ENCODE measurements around the gene TNFSF13. TPM values are rescaled to one million over a fixed set of nuclear protein-coding genes. Genes with fewer than 3 reads are reported as not detected.

Gene TNFSF13
- total RNA-seq, 2 experiments from 2014 or later: 1.1 to 1.7 TPM

DNA sequence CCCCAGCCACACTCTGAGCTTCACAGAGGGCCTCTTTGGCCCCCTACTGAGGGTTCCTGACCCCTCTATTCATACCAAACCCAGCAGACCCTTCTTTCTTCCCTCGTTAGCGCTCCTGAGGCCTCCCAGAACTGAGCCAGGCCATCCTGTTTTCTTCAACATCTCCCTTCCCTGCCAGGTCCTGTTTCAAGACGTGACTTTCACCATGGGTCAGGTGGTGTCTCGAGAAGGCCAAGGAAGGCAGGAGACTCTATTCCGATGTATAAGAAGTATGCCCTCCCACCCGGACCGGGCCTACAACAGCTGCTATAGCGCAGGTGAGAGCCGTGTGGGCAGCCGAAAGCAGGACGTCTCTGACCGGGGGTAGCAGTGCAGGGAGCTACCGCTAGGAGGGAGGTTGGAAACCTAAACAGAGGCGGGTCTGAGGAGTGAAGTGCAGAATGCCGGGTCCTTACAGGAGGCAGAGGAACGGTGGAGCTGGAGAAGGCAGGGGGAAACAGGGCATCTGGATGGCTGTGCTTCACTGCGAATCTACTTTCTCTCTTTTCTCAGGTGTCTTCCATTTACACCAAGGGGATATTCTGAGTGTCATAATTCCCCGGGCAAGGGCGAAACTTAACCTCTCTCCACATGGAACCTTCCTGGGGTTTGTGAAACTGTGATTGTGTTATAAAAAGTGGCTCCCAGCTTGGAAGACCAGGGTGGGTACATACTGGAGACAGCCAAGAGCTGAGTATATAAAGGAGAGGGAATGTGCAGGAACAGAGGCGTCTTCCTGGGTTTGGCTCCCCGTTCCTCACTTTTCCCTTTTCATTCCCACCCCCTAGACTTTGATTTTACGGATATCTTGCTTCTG lies 1.9 kb downstream of the TNFSF13 start:
- ChIA-PET POLR2A (interaction anchor here (0.6 to 4.8 kb wide), 31 partner anchors 8 to 326 kb away, joined by 3 to 51 read pairs (median 5); partner anchors contain the start of genes ACAP1, DVL2, FXR2 and MPDU1), CTCF (interaction anchor here (0.7 to 2.9 kb wide), 30 partner anchors 8 to 323 kb away, joined by 3 to 48 read pairs (median 6); partner anchors contain the start of genes ACAP1, CD68, FXR2 and MPDU1)
- intact Hi-C loops (cut with DNase I, micrococcal nuclease): loop anchor here (1.0 to 5.0 kb wide), 8 partner anchors 12 to 308 kb away; partner anchors contain the start of genes CTDNEP1 (in 1 of the 2), ELP5 (in 1 of the 2), POLR2A (in 1 of the 2) and TMEM102 (in 1 of the 2)
- ATAC-seq (ENCODE audit: poor library complexity): peak; percentile 20
- H3K9me3 ChIP-seq (ENCODE audit: control insufficient read depth in 1 of 2, insufficient read depth in 1 of 2, low read length in 2 of 2): no peaks in the 10 kb centered on the region
- H3K4me3 Mint-ChIP-seq: peak overlapping the region; percentile 95
- H3K27ac ChIP-seq (ENCODE audit: low read depth in 1 of 2, low read length in 2 of 2): peak overlapping the region; percentile 88 to 96
- H3K4me1 Mint-ChIP-seq (ENCODE audit: low read depth): peaks cover 44% of the 10 kb centered on the region
- no peaks in the 10 kb centered on the region for H3K9me3 Mint-ChIP-seq
- peak overlapping the region; percentile 91 for H3K4me3 ChIP-seq (ENCODE audit: low read length)
- DNase-seq: peak in 12 of 14 experiments; percentile 30 to 76 (median 49)
- TF ChIP-seq, protein P1, sequence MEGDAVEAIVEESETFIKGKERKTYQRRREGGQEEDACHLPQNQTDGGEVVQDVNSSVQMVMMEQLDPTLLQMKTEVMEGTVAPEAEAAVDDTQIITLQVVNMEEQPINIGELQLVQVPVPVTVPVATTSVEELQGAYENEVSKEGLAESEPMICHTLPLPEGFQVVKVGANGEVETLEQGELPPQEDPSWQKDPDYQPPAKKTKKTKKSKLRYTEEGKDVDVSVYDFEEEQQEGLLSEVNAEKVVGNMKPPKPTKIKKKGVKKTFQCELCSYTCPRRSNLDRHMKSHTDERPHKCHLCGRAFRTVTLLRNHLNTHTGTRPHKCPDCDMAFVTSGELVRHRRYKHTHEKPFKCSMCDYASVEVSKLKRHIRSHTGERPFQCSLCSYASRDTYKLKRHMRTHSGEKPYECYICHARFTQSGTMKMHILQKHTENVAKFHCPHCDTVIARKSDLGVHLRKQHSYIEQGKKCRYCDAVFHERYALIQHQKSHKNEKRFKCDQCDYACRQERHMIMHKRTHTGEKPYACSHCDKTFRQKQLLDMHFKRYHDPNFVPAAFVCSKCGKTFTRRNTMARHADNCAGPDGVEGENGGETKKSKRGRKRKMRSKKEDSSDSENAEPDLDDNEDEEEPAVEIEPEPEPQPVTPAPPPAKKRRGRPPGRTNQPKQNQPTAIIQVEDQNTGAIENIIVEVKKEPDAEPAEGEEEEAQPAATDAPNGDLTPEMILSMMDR (IDR thresholded peaks at IDR 0.05): no peak
- H3K27me3 ChIP-seq (ENCODE audit: control insufficient read depth in 1 of 2, insufficient read depth in 2 of 2, low read length in 2 of 2): no peaks in the 10 kb centered on the region
- no peaks in the 10 kb centered on the region for H3K27me3 Mint-ChIP-seq
- H3K36me3 ChIP-seq (ENCODE audit: insufficient read depth, low read length): peaks cover 29% of the 10 kb centered on the region
- H3K36me3 Mint-ChIP-seq (ENCODE audit: low read depth): peaks cover 41% of the 10 kb centered on the region
- H3K4me1 ChIP-seq (ENCODE audit: insufficient read depth, low read length): peaks cover 70% of the 10 kb centered on the region
- H3K27ac Mint-ChIP-seq: peak overlapping the region; percentile 93

DNA sequence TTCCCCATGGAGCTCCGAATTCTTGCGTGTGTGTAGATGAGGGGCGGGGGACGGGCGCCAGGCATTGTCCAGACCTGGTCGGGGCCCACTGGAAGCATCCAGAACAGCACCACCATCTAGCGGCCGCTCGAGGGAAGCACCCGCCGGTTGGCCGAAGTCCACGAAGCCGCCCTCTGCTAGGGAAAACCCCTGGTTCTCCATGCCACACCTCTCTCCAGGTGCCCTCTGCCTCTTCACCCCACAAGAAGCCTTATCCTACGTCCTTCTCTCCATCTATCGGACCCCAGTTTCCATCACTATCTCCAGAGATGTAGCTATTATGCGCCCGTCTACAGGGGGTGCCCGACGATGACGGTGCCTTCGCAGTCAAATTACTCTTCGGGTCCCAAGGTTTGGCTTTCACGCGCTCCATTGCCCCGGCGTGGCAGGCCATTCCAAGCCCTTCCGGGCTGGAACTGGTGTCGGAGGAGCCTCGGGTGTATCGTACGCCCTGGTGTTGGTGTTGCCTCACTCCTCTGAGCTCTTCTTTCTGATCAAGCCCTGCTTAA lies 2.6 kb downstream of the TNFSF13 start:
- Mint-ChIP-seq H3K36me3 (ENCODE audit: low read depth) (peaks cover 46% of the 10 kb centered on the region), H3K27ac (peak overlapping the region; percentile 93), H3K27me3 (no peaks in the 10 kb centered on the region), H3K4me3 (peak overlapping the region; percentile 95), H3K4me1 (ENCODE audit: low read depth) (peaks cover 40% of the 10 kb centered on the region), H3K9me3 (no peaks in the 10 kb centered on the region)
- intact Hi-C loops (cut with DNase I, micrococcal nuclease): loop anchor here (1.0 to 5.0 kb wide), 7 partner anchors 11 to 309 kb away; partner anchors contain the start of genes CTDNEP1 (in 1 of the 2), ELP5 (in 1 of the 2), POLR2A (in 1 of the 2) and TMEM102 (in 1 of the 2)
- Histone ChIP-seq H3K4me3 (ENCODE audit: low read length) (peak overlapping the region; percentile 91), H3K9me3 (ENCODE audit: control insufficient read depth in 1 of 2, insufficient read depth in 1 of 2, low read length in 2 of 2) (no peaks in the 10 kb centered on the region), H3K27ac (ENCODE audit: low read depth in 1 of 2, low read length in 2 of 2) (peak overlapping the region; percentile 88 to 96), H3K27me3 (ENCODE audit: control insufficient read depth in 1 of 2, insufficient read depth in 2 of 2, low read length in 2 of 2) (no peaks in the 10 kb centered on the region), H3K4me1 (ENCODE audit: insufficient read depth, low read length) (peaks cover 66% of the 10 kb centered on the region), H3K36me3 (ENCODE audit: insufficient read depth, low read length) (peaks cover 35% of the 10 kb centered on the region)
- ChIA-PET POLR2A (interaction anchor here (0.6 to 4.8 kb wide), 31 partner anchors 8 to 327 kb away, joined by 3 to 51 read pairs (median 5); partner anchors contain the start of genes ACAP1, DVL2, FXR2 and MPDU1), CTCF (interaction anchor here (0.7 to 2.9 kb wide), 30 partner anchors 9 to 322 kb away, joined by 3 to 48 read pairs (median 6); partner anchors contain the start of genes ACAP1, CD68, FXR2 and MPDU1)
- ATAC-seq (ENCODE audit: poor library complexity): peak; percentile 62
- DNase-seq: peak; percentile 62 to 89 (median 77)
- TF ChIP-seq, protein P1 (IDR thresholded peaks at IDR 0.05): peak; percentile 89

Data from CD4-positive, alpha-beta T cell (primary cell).